ENCODE results near the gene CD302.
"Not testable (repeated sequence)": the region's sequence is repeated elsewhere in the genome, so short reads cannot be mapped to it uniquely, and the experiment has no call there.

CD302 gene

GRCh38 chr2:159744363-159744762, 53.6 kb downstream of the CD302 start:
- DNase-seq: no peak

GRCh38 chr2:159742846-159743245, 55.2 kb downstream of the CD302 start:
- DNase-seq: no peak

GRCh38 chr2:159738509-159739390, 59.3 kb downstream of the CD302 start:
- DNase-seq: no peak

GRCh38 chr2:159737917-159738296, 60.1 kb downstream of the CD302 start:
- no peak for DNase-seq

- no peak for DNase-seq
Measured at GRCh38 chr2:159737292-159737916, 60.6 kb downstream of the CD302 start.

- no peak for DNase-seq
Measured at GRCh38 chr2:159736048-159736447, 62.0 kb downstream of the CD302 start.

GRCh38 chr2:159735648-159736047, 62.4 kb downstream of the CD302 start:
- no peak for DNase-seq

GRCh38 chr2:159728629-159729028, 69.4 kb downstream of the CD302 start:
- no peak for DNase-seq

GRCh38 chr2:159725713-159726112, 72.3 kb downstream of the CD302 start:
- DNase-seq: no peak

- not testable (repeated sequence) for DNase-seq
Measured at GRCh38 chr2:159724795-159725572, 73.0 kb downstream of the CD302 start.

GRCh38 chr2:159722580-159722979, 75.4 kb downstream of the CD302 start:
- no peak for DNase-seq

GRCh38 chr2:159720676-159721075, 77.3 kb downstream of the CD302 start:
- DNase-seq: no peak

All from bone marrow (tissue), 2 donors.